Hepatocyte (in vitro differentiated cells): ENCODE data around the gene APOE. TPM values are rescaled to one million over a fixed set of nuclear protein-coding genes. Genes with fewer than 3 reads are reported as not detected.

ENCODE experiments used
- DNase-seq: peaks from one replicate; pipeline ENCODE4 v3.0.0-alpha.2; 2016; ENCODE audit warnings: low spot score
- H2AFZ ChIP-seq: fragments of 200-600 bp; sonication (generic); 2 replicates; pipeline ENCODE4 v1.6.0; 2016; ENCODE audit warnings: antibody characterized with exemption, mild to moderate bottlenecking
- H3K27ac ChIP-seq: fragments of 200-600 bp; sonication (generic); 2 replicates; pipeline ENCODE4 v1.5.1; 2016; ENCODE audit warnings: mild to moderate bottlenecking
- H3K27me3 ChIP-seq: fragments of 200-600 bp; sonication (generic); 2 replicates; pipeline ENCODE4 v1.6.1; 2016
- H3K36me3 ChIP-seq: fragments of 200-600 bp; sonication (generic); replicated peaks from 2 replicates; pipeline ENCODE4 v1.5.1; 2016; ENCODE audit warnings: low read depth; ENCODE audit not compliant: insufficient read depth
- H3K4me1 ChIP-seq: fragments of 200-600 bp; sonication (generic); 2 replicates; pipeline ENCODE4 v1.5.1; 2016; ENCODE audit warnings: mild to moderate bottlenecking, moderate library complexity; ENCODE audit not compliant: insufficient read depth
- H3K4me2 ChIP-seq: fragments of 200-600 bp; sonication (generic); 2 replicates; pipeline ENCODE4 v1.6.0; 2016
- H3K4me3 ChIP-seq: fragments of 200-600 bp; sonication (generic); 2 replicates; pipeline ENCODE4 v1.5.1; 2016; ENCODE audit warnings: mild to moderate bottlenecking
- H3K79me2 ChIP-seq: fragments of 200-600 bp; sonication (generic); 2 replicates; pipeline ENCODE4 v1.6.0; 2017; ENCODE audit warnings: mild to moderate bottlenecking
- H3K9me2 ChIP-seq: fragments of 200-600 bp; sonication (generic); replicated peaks from 2 replicates; pipeline ENCODE4 v1.6.0; 2017; ENCODE audit warnings: mild to moderate bottlenecking; ENCODE audit not compliant: insufficient read depth
- H3K9me3 ChIP-seq: fragments of 200-600 bp; sonication (generic); 2 replicates; pipeline ENCODE4 v1.5.1; 2016; ENCODE audit warnings: low read depth, mild to moderate bottlenecking
- H4K20me1 ChIP-seq: fragments of 200-600 bp; sonication (generic); 2 replicates; pipeline ENCODE4 v1.6.0; 2016; ENCODE audit warnings: mild to moderate bottlenecking; ENCODE audit not compliant: insufficient read depth, poor library complexity, severe bottlenecking
- EZH2 ChIP-seq: fragments of 200-600 bp; sonication (generic); IDR thresholded peaks from 2 replicates; pipeline ENCODE4 v1.6.1; 2016; ENCODE audit warnings: antibody characterized with exemption, mild to moderate bottlenecking, borderline replicate concordance
- EZH2phosphoT487 ChIP-seq: fragments of 200-600 bp; sonication (generic); IDR thresholded peaks from one replicate; pipeline ENCODE4 v1.6.1; 2018; ENCODE audit warnings: antibody characterized with exemption, mild to moderate bottlenecking, low read depth, moderate library complexity; ENCODE audit not compliant: unreplicated experiment, severe bottlenecking
- WGBS: methylation state at CpG from one replicate; pipeline ENCODE4 v1.1.6; 2016; ENCODE audit warnings: low lambda C conversion rate; ENCODE audit errors: missing lambda C conversion rate; 5-methylcytosine and 5-hydroxymethylcytosine counted together
- polyA plus RNA-seq: library from polyadenylated mRNA; unstranded; fragments of >200 nt; fragmentation: Nextera tagmentation; extraction: Ambion mirVana; gene quantifications from 2 replicates; pipeline ENCODE4 v1.2.1, GENCODE V29; 2016
- total RNA-seq: library from RNA; depleted of rRNA; stranded (reverse); fragments of >200 nt; gene quantifications from 2 replicates; pipeline ENCODE4 v1.2.3, GENCODE V29; 2014
- TF ChIP-seq, protein P1 (sequence below): fragments of 200-600 bp; sonication (generic); IDR thresholded peaks from 2 replicates; pipeline ENCODE4 v1.5.1; 2016; ENCODE audit warnings: antibody characterized with exemption, mild to moderate bottlenecking; ENCODE audit not compliant: poor library complexity

The APOE gene
- total and polyA plus RNA-seq, 2 experiments from 2014 or later, result 3,946 to 4,019 TPM

- H2AFZ ChIP-seq, result no peak overlapping the region
- TF ChIP-seq EZH2phosphoT487 (no peak), EZH2 (no peak)
- TF ChIP-seq, protein P1, sequence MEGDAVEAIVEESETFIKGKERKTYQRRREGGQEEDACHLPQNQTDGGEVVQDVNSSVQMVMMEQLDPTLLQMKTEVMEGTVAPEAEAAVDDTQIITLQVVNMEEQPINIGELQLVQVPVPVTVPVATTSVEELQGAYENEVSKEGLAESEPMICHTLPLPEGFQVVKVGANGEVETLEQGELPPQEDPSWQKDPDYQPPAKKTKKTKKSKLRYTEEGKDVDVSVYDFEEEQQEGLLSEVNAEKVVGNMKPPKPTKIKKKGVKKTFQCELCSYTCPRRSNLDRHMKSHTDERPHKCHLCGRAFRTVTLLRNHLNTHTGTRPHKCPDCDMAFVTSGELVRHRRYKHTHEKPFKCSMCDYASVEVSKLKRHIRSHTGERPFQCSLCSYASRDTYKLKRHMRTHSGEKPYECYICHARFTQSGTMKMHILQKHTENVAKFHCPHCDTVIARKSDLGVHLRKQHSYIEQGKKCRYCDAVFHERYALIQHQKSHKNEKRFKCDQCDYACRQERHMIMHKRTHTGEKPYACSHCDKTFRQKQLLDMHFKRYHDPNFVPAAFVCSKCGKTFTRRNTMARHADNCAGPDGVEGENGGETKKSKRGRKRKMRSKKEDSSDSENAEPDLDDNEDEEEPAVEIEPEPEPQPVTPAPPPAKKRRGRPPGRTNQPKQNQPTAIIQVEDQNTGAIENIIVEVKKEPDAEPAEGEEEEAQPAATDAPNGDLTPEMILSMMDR, result no peak
Measured at GRCh38 chr19:44958090-44958489, 52.5 kb downstream of the APOE start.

More at GRCh38 chr19:44958090-44958489, 52.5 kb downstream of the APOE start:
- no peak overlapping the region for H3K27ac ChIP-seq
- H3K27me3 ChIP-seq, result no peaks in the 10 kb centered on the region
- WGBS, result 94% methylated on average over 9 of the region's 9 CpGs
- no peak for DNase-seq
- H3K9me2 ChIP-seq, result no peaks in the 10 kb centered on the region
- H3K9me3 ChIP-seq, result no peaks in the 10 kb centered on the region
- no peaks in the 10 kb centered on the region for H3K36me3 ChIP-seq
- H3K79me2 ChIP-seq, result peaks cover 78% of the 10 kb centered on the region
- no peak overlapping the region for H3K4me2 ChIP-seq
- H4K20me1 ChIP-seq, result peaks cover 48% of the 10 kb centered on the region
- H3K4me3 ChIP-seq, result no peak overlapping the region
- peaks cover 8% of the 10 kb centered on the region for H3K4me1 ChIP-seq

Other genes starting within 250 kb of the APOE start
- 2.8 and 5.1 TPM in 2 replicates for gene CEACAM19, start 234.3 kb upstream of the APOE start, total RNA-seq
- gene CEACAM19, start 234.3 kb upstream of the APOE start, polyA plus RNA-seq, result 4.9 and 5.6 TPM in 2 replicates
- 0.73 TPM in 1 of 2 replicates, not detected in the other for gene CEACAM16, start 206.6 kb upstream of the APOE start, total RNA-seq
- not detected in 2 replicates for gene CEACAM16, start 206.6 kb upstream of the APOE start, polyA plus RNA-seq
- 4.3 and 6.3 TPM in 2 replicates for gene BCL3, start 157.1 kb upstream of the APOE start, total RNA-seq
- gene BCL3, start 157.1 kb upstream of the APOE start, polyA plus RNA-seq, result 45.7 and 51.4 TPM in 2 replicates
- 26.2 and 28.3 TPM in 2 replicates for gene CBLC, start 127.9 kb upstream of the APOE start, total RNA-seq
- gene CBLC, start 127.9 kb upstream of the APOE start, polyA plus RNA-seq, result 38.1 and 39.7 TPM in 2 replicates
- gene BCAM, start 96.7 kb upstream of the APOE start, total RNA-seq, result 53.3 and 77.1 TPM in 2 replicates
- gene BCAM, start 96.7 kb upstream of the APOE start, polyA plus RNA-seq, result 34.7 and 41.8 TPM in 2 replicates
- gene NECTIN2, start 59.5 kb upstream of the APOE start, total RNA-seq, result 174 and 193 TPM in 2 replicates
- gene NECTIN2, start 59.5 kb upstream of the APOE start, polyA plus RNA-seq, result 300 and 307 TPM in 2 replicates
- gene TOMM40, start 14.5 kb upstream of the APOE start, total RNA-seq, result 60.9 and 67.9 TPM in 2 replicates
- gene TOMM40, start 14.5 kb upstream of the APOE start, polyA plus RNA-seq, result 83.1 and 83.7 TPM in 2 replicates
- gene APOC1, start 8.8 kb downstream of the APOE start, total RNA-seq, result 330 and 390 TPM in 2 replicates
- 395 and 606 TPM in 2 replicates for gene APOC1, start 8.8 kb downstream of the APOE start, polyA plus RNA-seq
- gene APOC4, start 36.4 kb downstream of the APOE start, total RNA-seq, result not detected in 2 replicates
- 1.1 TPM in 1 of 2 replicates, not detected in the other for gene APOC4, start 36.4 kb downstream of the APOE start, polyA plus RNA-seq
- 435 and 454 TPM in 2 replicates for gene APOC2, start 40.3 kb downstream of the APOE start, total RNA-seq
- gene APOC2, start 40.3 kb downstream of the APOE start, polyA plus RNA-seq, result 603 and 827 TPM in 2 replicates
- gene CLPTM1, start 49.6 kb downstream of the APOE start, total RNA-seq, result 41.0 and 49.1 TPM in 2 replicates
- 89.7 and 93.1 TPM in 2 replicates for gene CLPTM1, start 49.6 kb downstream of the APOE start, polyA plus RNA-seq
- 6.3 and 8.5 TPM in 2 replicates for gene RELB, start 95.7 kb downstream of the APOE start, total RNA-seq
- 9.1 and 13.9 TPM in 2 replicates for gene RELB, start 95.7 kb downstream of the APOE start, polyA plus RNA-seq
- 32.3 and 56.2 TPM in 2 replicates for gene CLASRP, start 133.2 kb downstream of the APOE start, total RNA-seq
- 45.8 and 74.5 TPM in 2 replicates for gene CLASRP, start 133.2 kb downstream of the APOE start, polyA plus RNA-seq
- 0.52 TPM in 1 of 2 replicates, not detected in the other for gene ZNF296, start 170.7 kb downstream of the APOE start, total RNA-seq
- gene ZNF296, start 170.7 kb downstream of the APOE start, polyA plus RNA-seq, result 1.2 TPM in 1 of 2 replicates, not detected in the other
- gene GEMIN7, start 173.5 kb downstream of the APOE start, total RNA-seq, result 48.8 and 50.7 TPM in 2 replicates
- 55.3 and 69.0 TPM in 2 replicates for gene GEMIN7, start 173.5 kb downstream of the APOE start, polyA plus RNA-seq
- gene PPP1R37, start 187.4 kb downstream of the APOE start, total RNA-seq, result 28.1 and 30.8 TPM in 2 replicates
- gene PPP1R37, start 187.4 kb downstream of the APOE start, polyA plus RNA-seq, result 14.0 and 15.2 TPM in 2 replicates